ENCODE measurements around the gene GPLD1.

DNA sequence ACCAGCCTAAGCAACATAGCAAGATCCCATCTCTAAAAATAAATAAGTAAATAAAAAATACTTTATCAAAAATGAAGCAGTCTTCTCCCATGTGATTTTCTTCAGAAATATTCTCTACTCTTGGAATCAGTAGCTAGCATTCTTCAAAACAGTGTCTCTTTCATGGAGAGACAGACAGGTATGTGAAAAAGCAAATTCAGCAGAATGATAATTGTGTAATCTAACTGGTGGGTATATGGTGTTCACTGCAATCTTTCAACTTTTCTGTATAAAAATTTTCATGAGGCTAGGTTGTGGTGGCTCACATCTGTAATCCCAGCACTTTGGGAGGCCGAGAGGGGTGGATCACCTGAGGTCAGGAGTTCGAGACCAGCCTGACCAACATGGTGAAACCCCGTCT is 78.8 kb downstream of the GPLD1 start:
- TF ChIP-seq, protein P1, sequence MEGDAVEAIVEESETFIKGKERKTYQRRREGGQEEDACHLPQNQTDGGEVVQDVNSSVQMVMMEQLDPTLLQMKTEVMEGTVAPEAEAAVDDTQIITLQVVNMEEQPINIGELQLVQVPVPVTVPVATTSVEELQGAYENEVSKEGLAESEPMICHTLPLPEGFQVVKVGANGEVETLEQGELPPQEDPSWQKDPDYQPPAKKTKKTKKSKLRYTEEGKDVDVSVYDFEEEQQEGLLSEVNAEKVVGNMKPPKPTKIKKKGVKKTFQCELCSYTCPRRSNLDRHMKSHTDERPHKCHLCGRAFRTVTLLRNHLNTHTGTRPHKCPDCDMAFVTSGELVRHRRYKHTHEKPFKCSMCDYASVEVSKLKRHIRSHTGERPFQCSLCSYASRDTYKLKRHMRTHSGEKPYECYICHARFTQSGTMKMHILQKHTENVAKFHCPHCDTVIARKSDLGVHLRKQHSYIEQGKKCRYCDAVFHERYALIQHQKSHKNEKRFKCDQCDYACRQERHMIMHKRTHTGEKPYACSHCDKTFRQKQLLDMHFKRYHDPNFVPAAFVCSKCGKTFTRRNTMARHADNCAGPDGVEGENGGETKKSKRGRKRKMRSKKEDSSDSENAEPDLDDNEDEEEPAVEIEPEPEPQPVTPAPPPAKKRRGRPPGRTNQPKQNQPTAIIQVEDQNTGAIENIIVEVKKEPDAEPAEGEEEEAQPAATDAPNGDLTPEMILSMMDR (IDR thresholded peaks at IDR 0.05), result no peak
- TF ChIP-seq POLR2A (IDR thresholded peaks at IDR 0.05) (no peak), EP300 (IDR thresholded peaks at IDR 0.05) (no peak)
